ENCODE data around the gene GPX3. TPM values are rescaled to one million over a fixed set of nuclear protein-coding genes. Genes with fewer than 3 reads are reported as not detected.

The GPX3 gene
- total RNA-seq, 1 donor from 2014 or later = 3,069 TPM

DNA sequence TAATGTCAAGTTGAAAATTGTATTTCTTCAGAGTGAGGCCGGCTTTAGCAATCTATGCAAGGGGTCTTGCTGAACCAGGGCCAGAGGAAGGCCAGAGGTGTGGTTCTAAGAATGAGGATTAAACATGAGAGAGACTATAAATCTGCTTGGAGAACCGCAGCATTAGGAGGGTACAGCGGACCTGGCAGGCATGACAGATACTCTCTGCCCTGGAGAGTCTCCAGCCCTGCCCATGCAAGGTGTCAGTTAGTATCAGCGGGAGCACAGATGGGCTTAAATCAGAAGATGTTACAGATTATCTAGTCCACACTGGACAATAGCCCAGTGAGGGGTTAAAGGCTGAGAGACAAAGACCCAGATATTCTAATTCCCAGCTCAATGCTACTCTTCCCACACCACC, 11.5 kb upstream of the GPX3 start:
- no peak for DNase-seq (ENCODE audit: extremely low spot score in 2 of 2)
- intact Hi-C loops (cut with DNase I) = loop anchor here (5.0 kb wide), 1 partner anchor 98 kb away; no protein-coding TSS in a partner anchor
- H3K27me3 ChIP-seq = no peaks in the 10 kb centered on the region
- H3K36me3 ChIP-seq = no peaks in the 10 kb centered on the region
- H3K27ac ChIP-seq = no peak overlapping the region
- TF ChIP-seq POLR2A (IDR thresholded peaks at IDR 0.05) (no peak), POLR2AphosphoS5 (IDR thresholded peaks at IDR 0.05; ENCODE audit: insufficient read depth in 1 of 2, low read depth in 1 of 2) (no peak)
- TF ChIP-seq, protein P1, sequence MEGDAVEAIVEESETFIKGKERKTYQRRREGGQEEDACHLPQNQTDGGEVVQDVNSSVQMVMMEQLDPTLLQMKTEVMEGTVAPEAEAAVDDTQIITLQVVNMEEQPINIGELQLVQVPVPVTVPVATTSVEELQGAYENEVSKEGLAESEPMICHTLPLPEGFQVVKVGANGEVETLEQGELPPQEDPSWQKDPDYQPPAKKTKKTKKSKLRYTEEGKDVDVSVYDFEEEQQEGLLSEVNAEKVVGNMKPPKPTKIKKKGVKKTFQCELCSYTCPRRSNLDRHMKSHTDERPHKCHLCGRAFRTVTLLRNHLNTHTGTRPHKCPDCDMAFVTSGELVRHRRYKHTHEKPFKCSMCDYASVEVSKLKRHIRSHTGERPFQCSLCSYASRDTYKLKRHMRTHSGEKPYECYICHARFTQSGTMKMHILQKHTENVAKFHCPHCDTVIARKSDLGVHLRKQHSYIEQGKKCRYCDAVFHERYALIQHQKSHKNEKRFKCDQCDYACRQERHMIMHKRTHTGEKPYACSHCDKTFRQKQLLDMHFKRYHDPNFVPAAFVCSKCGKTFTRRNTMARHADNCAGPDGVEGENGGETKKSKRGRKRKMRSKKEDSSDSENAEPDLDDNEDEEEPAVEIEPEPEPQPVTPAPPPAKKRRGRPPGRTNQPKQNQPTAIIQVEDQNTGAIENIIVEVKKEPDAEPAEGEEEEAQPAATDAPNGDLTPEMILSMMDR (IDR thresholded peaks at IDR 0.05) = no peak
- H3K4me3 ChIP-seq = no peak overlapping the region
- H3K4me1 ChIP-seq = peaks cover 41% of the 10 kb centered on the region
- no peaks in the 10 kb centered on the region for H3K9me3 ChIP-seq

DNA sequence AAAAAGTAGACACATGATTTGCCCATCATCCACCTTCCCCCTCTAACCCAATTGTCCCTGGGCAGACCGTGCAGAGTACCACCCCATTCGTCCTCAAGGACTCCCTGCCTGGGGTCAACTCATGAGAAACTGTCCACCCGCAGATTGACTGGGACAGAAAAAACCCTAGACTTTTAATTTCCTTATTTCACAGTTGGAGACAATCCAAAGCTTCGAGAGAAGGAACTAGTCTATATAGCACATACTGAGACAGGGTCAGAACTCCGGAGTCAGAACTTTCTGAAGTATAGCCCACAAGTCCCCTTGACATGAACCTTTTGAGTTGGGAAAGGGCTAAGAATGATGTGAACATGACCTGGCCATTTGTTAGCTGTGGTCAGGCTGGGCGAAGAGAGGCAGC, 7.5 kb upstream of the GPX3 start:
- Histone ChIP-seq H3K4me1 (peaks cover 4% of the 10 kb centered on the region), H3K9me3 (no peaks in the 10 kb centered on the region), H3K4me3 (no peak overlapping the region), H3K27ac (no peak overlapping the region), H3K27me3 (no peaks in the 10 kb centered on the region), H3K36me3 (no peaks in the 10 kb centered on the region)
- intact Hi-C loops (cut with DNase I) = no loop called here
- no peak for TF ChIP-seq POLR2AphosphoS5 (IDR thresholded peaks at IDR 0.05; ENCODE audit: insufficient read depth in 1 of 2, low read depth in 1 of 2)
- TF ChIP-seq, protein P1 (IDR thresholded peaks at IDR 0.05) = no peak
- TF ChIP-seq POLR2A (IDR thresholded peaks at IDR 0.05) = no peak
- no peak for DNase-seq (ENCODE audit: extremely low spot score in 2 of 2)

DNA sequence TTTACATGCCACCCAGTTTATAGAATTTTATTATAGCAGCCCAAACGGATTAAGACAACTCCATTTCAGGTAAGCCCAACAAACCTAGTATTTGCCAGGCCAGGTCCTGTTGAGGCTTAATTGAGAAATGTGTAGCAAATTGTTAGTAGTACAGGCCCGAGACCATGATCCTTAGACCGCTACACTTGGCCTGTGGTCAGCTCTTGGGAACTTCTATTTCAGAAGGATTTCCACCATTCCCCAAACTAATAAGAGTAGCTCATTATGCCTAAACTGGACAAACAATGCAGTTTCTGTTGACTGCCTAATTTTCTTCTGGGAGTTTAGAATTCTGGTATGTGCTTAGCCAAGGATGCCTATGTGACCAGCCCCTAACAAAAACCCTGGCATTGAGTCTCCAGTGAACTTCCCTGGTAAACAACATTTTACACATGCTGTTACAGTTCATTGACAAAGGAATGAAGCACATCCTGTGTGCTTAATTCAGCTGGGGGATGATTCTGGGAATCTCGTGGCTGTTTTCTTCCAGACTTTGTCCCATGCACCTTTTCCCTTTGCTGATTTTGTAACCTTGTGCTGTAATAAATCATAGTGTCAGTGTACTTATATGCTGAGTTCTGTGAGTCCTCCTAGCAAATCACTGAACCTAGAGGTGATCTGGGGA, 5.6 kb upstream of the GPX3 start:
- no peaks in the 10 kb centered on the region for H3K27me3 ChIP-seq
- H3K36me3 ChIP-seq = no peaks in the 10 kb centered on the region
- no peak overlapping the region for H3K4me3 ChIP-seq
- intact Hi-C loops (cut with DNase I) = no loop called here
- no peak for TF ChIP-seq POLR2A (IDR thresholded peaks at IDR 0.05)
- TF ChIP-seq POLR2AphosphoS5 (IDR thresholded peaks at IDR 0.05; ENCODE audit: insufficient read depth in 1 of 2, low read depth in 1 of 2) = no peak
- TF ChIP-seq, protein P1 (IDR thresholded peaks at IDR 0.05) = no peak
- peaks cover 4% of the 10 kb centered on the region for H3K4me1 ChIP-seq
- DNase-seq (ENCODE audit: extremely low spot score in 2 of 2) = no peak
- no peak overlapping the region for H3K27ac ChIP-seq
- H3K9me3 ChIP-seq = no peaks in the 10 kb centered on the region

DNA sequence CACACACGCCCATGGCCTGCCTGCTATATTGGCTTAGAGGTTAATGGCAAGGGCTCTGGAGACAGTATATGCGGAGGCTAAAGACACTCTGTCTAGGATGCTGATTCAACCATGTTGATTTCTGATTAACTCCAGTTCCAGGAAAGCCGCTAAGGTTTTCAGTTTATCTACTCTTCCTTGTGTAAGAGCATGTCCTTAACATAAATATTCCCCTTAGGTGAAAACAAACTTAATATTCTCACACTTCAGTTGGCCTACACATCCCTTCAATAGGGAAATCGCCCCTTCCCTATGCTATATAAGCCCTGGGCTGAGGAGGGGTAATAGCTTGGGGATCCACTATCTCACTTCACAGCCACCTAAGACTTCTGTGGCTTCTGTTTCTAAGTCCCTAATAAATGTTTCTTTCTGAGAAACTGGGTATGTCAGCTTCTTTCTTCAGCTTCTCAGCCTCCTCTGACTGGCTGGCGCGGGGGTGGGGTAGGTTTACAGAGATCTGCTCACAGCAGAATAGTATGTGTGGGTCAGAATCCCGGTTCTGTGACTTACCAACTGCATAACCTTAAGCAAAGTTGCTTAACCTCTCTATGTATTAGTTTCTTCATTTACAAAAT, 4.3 kb upstream of the GPX3 start:
- no peak overlapping the region for H3K27ac ChIP-seq
- no peaks in the 10 kb centered on the region for H3K36me3 ChIP-seq
- no peaks in the 10 kb centered on the region for H3K9me3 ChIP-seq
- no peaks in the 10 kb centered on the region for H3K27me3 ChIP-seq
- DNase-seq (ENCODE audit: extremely low spot score in 2 of 2) = no peak
- TF ChIP-seq POLR2A (IDR thresholded peaks at IDR 0.05) (no peak), POLR2AphosphoS5 (IDR thresholded peaks at IDR 0.05; ENCODE audit: insufficient read depth in 1 of 2, low read depth in 1 of 2) (no peak)
- TF ChIP-seq, protein P1 (IDR thresholded peaks at IDR 0.05) = no peak
- H3K4me1 ChIP-seq = peaks cover 13% of the 10 kb centered on the region
- intact Hi-C loops (cut with DNase I) = no loop called here
- no peak overlapping the region for H3K4me3 ChIP-seq

DNA sequence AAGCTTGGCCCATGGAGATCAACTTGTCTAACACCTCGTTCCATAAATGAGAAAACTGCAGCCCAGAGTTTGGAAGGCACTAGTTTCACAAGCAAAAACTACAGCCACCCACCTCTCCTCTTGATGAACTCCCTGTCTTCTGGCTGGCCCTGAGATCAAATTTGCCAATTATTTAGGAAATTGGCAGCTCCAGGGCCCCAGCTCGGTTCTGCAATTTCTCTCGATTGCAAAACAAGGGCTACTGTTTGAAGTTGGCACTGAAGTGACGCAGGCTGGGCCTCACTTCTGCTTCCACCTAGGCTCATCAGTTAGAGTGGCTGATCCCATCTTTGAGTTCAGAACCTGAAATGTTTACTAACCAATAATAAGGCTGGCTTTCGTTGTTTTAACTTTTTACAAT, 3.7 kb upstream of the GPX3 start:
- DNase-seq (ENCODE audit: extremely low spot score in 2 of 2) = no peak
- no peak for TF ChIP-seq POLR2AphosphoS5 (IDR thresholded peaks at IDR 0.05; ENCODE audit: insufficient read depth in 1 of 2, low read depth in 1 of 2)
- TF ChIP-seq, protein P1 (IDR thresholded peaks at IDR 0.05) = no peak
- TF ChIP-seq POLR2A (IDR thresholded peaks at IDR 0.05) = no peak
- Histone ChIP-seq H3K4me3 (no peak overlapping the region), H3K36me3 (no peaks in the 10 kb centered on the region), H3K4me1 (peaks cover 18% of the 10 kb centered on the region), H3K27me3 (no peaks in the 10 kb centered on the region), H3K9me3 (no peaks in the 10 kb centered on the region), H3K27ac (no peak overlapping the region)
- intact Hi-C loops (cut with DNase I) = no loop called here
